Measurements from ENCODE around the gene PARP8. TPM values are rescaled to one million over a fixed set of nuclear protein-coding genes. Genes with fewer than 3 reads are reported as not detected.

Gene PARP8
- polyA plus RNA-seq, 1 experiment: 25.1 TPM

- Histone ChIP-seq H3K9me3 (ENCODE audit: control insufficient read depth, insufficient read depth, low read length) (no peaks in the 10 kb centered on the region), H3K27me3 (ENCODE audit: control insufficient read depth, insufficient read depth, low read length) (no peaks in the 10 kb centered on the region), H3K4me3 (ENCODE audit: low read depth, low read length) (no peak overlapping the region), H3K27ac (ENCODE audit: low read depth, low read length) (no peak overlapping the region)
- ChIA-PET POLR2A (no interaction called here), CTCF (no interaction called here)
- no peak for DNase-seq (ENCODE audit: low read depth, low spot score)
- TF ChIP-seq CTCF (IDR thresholded peaks at IDR 0.05; ENCODE audit: low read depth, low read length): no peak
These were observed 125.4 kb downstream of the PARP8 start for GRCh38 chr5:50791813-50792212.

GRCh38 chr5:50792843-50793242 is 126.4 kb downstream of the PARP8 start:
- CTCF ChIA-PET: no interaction called here
- TF ChIP-seq CTCF (IDR thresholded peaks at IDR 0.05; ENCODE audit: low read depth, low read length): no peak
- H3K27ac ChIP-seq (ENCODE audit: low read depth, low read length): no peak overlapping the region
- H3K9me3 ChIP-seq (ENCODE audit: control insufficient read depth, insufficient read depth, low read length): no peaks in the 10 kb centered on the region
- POLR2A ChIA-PET: no interaction called here
- H3K27me3 ChIP-seq (ENCODE audit: control insufficient read depth, insufficient read depth, low read length): no peaks in the 10 kb centered on the region
- H3K4me3 ChIP-seq (ENCODE audit: low read depth, low read length): no peak overlapping the region
- no peak for DNase-seq (ENCODE audit: low read depth, low spot score)

- no peak overlapping the region for H3K4me3 ChIP-seq (ENCODE audit: low read depth, low read length)
- no peaks in the 10 kb centered on the region for H3K9me3 ChIP-seq (ENCODE audit: control insufficient read depth, insufficient read depth, low read length)
- no peak overlapping the region for H3K27ac ChIP-seq (ENCODE audit: low read depth, low read length)
- H3K27me3 ChIP-seq (ENCODE audit: control insufficient read depth, insufficient read depth, low read length): no peaks in the 10 kb centered on the region
- ChIA-PET POLR2A (no interaction called here), CTCF (interaction anchor here (0.8 kb wide), 1 partner anchor 10 kb away, joined by 3 read pairs; no protein-coding TSS in a partner anchor)
- no peak for DNase-seq (ENCODE audit: low read depth, low spot score)
- TF ChIP-seq CTCF (IDR thresholded peaks at IDR 0.05; ENCODE audit: low read depth, low read length): no peak
These were observed 128.4 kb downstream of the PARP8 start for GRCh38 chr5:50794812-50795211.

GRCh38 chr5:50798002-50798401 is 131.6 kb downstream of the PARP8 start:
- no peaks in the 10 kb centered on the region for H3K27me3 ChIP-seq (ENCODE audit: control insufficient read depth, insufficient read depth, low read length)
- TF ChIP-seq CTCF (IDR thresholded peaks at IDR 0.05; ENCODE audit: low read depth, low read length): no peak
- POLR2A ChIA-PET: no interaction called here
- CTCF ChIA-PET: no interaction called here
- no peak overlapping the region for H3K27ac ChIP-seq (ENCODE audit: low read depth, low read length)
- no peaks in the 10 kb centered on the region for H3K9me3 ChIP-seq (ENCODE audit: control insufficient read depth, insufficient read depth, low read length)
- no peak for DNase-seq (ENCODE audit: low read depth, low spot score)
- H3K4me3 ChIP-seq (ENCODE audit: low read depth, low read length): no peak overlapping the region

- no peak overlapping the region for H3K4me3 ChIP-seq (ENCODE audit: low read depth, low read length)
- DNase-seq (ENCODE audit: low read depth, low spot score): no peak
- H3K27me3 ChIP-seq (ENCODE audit: control insufficient read depth, insufficient read depth, low read length): no peaks in the 10 kb centered on the region
- no peaks in the 10 kb centered on the region for H3K9me3 ChIP-seq (ENCODE audit: control insufficient read depth, insufficient read depth, low read length)
- H3K27ac ChIP-seq (ENCODE audit: low read depth, low read length): no peak overlapping the region
- no peak for TF ChIP-seq CTCF (IDR thresholded peaks at IDR 0.05; ENCODE audit: low read depth, low read length)
- POLR2A ChIA-PET: no interaction called here
- CTCF ChIA-PET: no interaction called here
These were observed 133.2 kb downstream of the PARP8 start for GRCh38 chr5:50799596-50799995.
